Effector CD8-positive, alpha-beta T cell (primary cell): ENCODE data around the gene ELF2.
"Not testable (repeated sequence)": the region's sequence is repeated elsewhere in the genome, so short reads cannot be mapped to it uniquely, and the experiment has no call there.

Experiments
- DNase-seq: peaks from one replicate; lab custom pipeline; 2025; lab: John Stamatoyannopoulos, UW

Gene ELF2

GRCh38 chr4:139144161-139144859, 32.7 kb downstream of the ELF2 start:
- no peak for DNase-seq

- DNase-seq = no peak
Observed at GRCh38 chr4:139142980-139143379, 34.0 kb downstream of the ELF2 start.

GRCh38 chr4:139142087-139142486, 34.9 kb downstream of the ELF2 start:
- DNase-seq = no peak

- DNase-seq = no peak
Observed at GRCh38 chr4:139137763-139138162, 39.3 kb downstream of the ELF2 start.

GRCh38 chr4:139134403-139134802, 42.6 kb downstream of the ELF2 start:
- no peak for DNase-seq

- DNase-seq = no peak
Observed at GRCh38 chr4:139131209-139131870, 45.7 kb downstream of the ELF2 start.

- no peak for DNase-seq
Observed at GRCh38 chr4:139129206-139129605, 47.8 kb downstream of the ELF2 start.

GRCh38 chr4:139126898-139127297, 50.1 kb downstream of the ELF2 start:
- DNase-seq = no peak

- no peak for DNase-seq
Observed at GRCh38 chr4:139123910-139124309, 53.1 kb downstream of the ELF2 start.

GRCh38 chr4:139118365-139118764, 58.7 kb downstream of the ELF2 start:
- no peak for DNase-seq

- DNase-seq = no peak
Observed at GRCh38 chr4:139115226-139115625, 61.8 kb downstream of the ELF2 start.

- not testable (repeated sequence) for DNase-seq
Observed at GRCh38 chr4:139114795-139115194, 62.2 kb downstream of the ELF2 start.

- no peak for DNase-seq
Observed at GRCh38 chr4:139112650-139113049, 64.4 kb downstream of the ELF2 start.

GRCh38 chr4:139108567-139109128, 68.4 kb downstream of the ELF2 start:
- no peak for DNase-seq

- DNase-seq = peak; percentile 58
Observed at GRCh38 chr4:139099366-139099982, 77.5 kb downstream of the ELF2 start.

- DNase-seq = no peak
Observed at GRCh38 chr4:139092271-139092670, 84.7 kb downstream of the ELF2 start.

GRCh38 chr4:139085141-139085540, 91.9 kb downstream of the ELF2 start:
- DNase-seq = no peak

GRCh38 chr4:139084804-139085093, 92.3 kb downstream of the ELF2 start:
- no peak for DNase-seq

GRCh38 chr4:139083956-139084803, 92.8 kb downstream of the ELF2 start:
- peak; percentile 68 for DNase-seq

GRCh38 chr4:139083607-139083955, 93.4 kb downstream of the ELF2 start:
- DNase-seq = no peak

- DNase-seq = peak; percentile 89
Observed at GRCh38 chr4:139082750-139083606, 94.0 kb downstream of the ELF2 start.
